GM21528 (cell line): ENCODE results near the gene LIN28B.
"Not testable (repeated sequence)": the region's sequence is repeated elsewhere in the genome, so short reads cannot be mapped to it uniquely, and the experiment has no call there.

Experiments used
- ATAC-seq: cut with Tn5 transposase; IDR thresholded peaks from one replicate; pipeline ENCODE4 v1.9.1; 2021; ENCODE audit warnings: mild to moderate bottlenecking, moderate library complexity; ENCODE audit not compliant: unreplicated experiment, low FRiP score

Gene LIN28B

GRCh38 chr6:105005451-105005850 lies 48.5 kb downstream of the LIN28B start:
- ATAC-seq = no peak

GRCh38 chr6:105013459-105013858 lies 56.6 kb downstream of the LIN28B start:
- ATAC-seq = not testable (repeated sequence)

GRCh38 chr6:105014448-105014847 lies 57.5 kb downstream of the LIN28B start:
- ATAC-seq = no peak

- no peak for ATAC-seq
Measured at GRCh38 chr6:105014954-105015353, 58.0 kb downstream of the LIN28B start.

GRCh38 chr6:105015482-105015881 lies 58.6 kb downstream of the LIN28B start:
- ATAC-seq = no peak

- no peak for ATAC-seq
Measured at GRCh38 chr6:105019285-105019684, 62.4 kb downstream of the LIN28B start.

- ATAC-seq = no peak
Measured at GRCh38 chr6:105021399-105021798, 64.5 kb downstream of the LIN28B start.

GRCh38 chr6:105022416-105022815 lies 65.5 kb downstream of the LIN28B start:
- no peak for ATAC-seq

- ATAC-seq = no peak
Measured at GRCh38 chr6:105024803-105025202, 67.9 kb downstream of the LIN28B start.

GRCh38 chr6:105028898-105029297 lies 72.0 kb downstream of the LIN28B start:
- no peak for ATAC-seq

GRCh38 chr6:105029581-105029980 lies 72.7 kb downstream of the LIN28B start:
- ATAC-seq = no peak

- no peak for ATAC-seq
Measured at GRCh38 chr6:105034470-105034869, 77.6 kb downstream of the LIN28B start.

GRCh38 chr6:105035299-105035698 lies 78.4 kb downstream of the LIN28B start:
- no peak for ATAC-seq

- ATAC-seq = no peak
Measured at GRCh38 chr6:105036351-105036750, 79.4 kb downstream of the LIN28B start.

GRCh38 chr6:105038259-105038658 lies 81.4 kb downstream of the LIN28B start:
- ATAC-seq = no peak

GRCh38 chr6:105041880-105042279 lies 85.0 kb downstream of the LIN28B start:
- no peak for ATAC-seq

GRCh38 chr6:105042648-105043047 lies 85.7 kb downstream of the LIN28B start:
- no peak for ATAC-seq

- ATAC-seq = no peak
Measured at GRCh38 chr6:105043979-105044378, 87.1 kb downstream of the LIN28B start.

- ATAC-seq = no peak
Measured at GRCh38 chr6:105045526-105045925, 88.6 kb downstream of the LIN28B start.

- ATAC-seq = no peak
Measured at GRCh38 chr6:105051941-105052471, 95.1 kb downstream of the LIN28B start.

GRCh38 chr6:105056646-105057045 lies 99.7 kb downstream of the LIN28B start:
- no peak for ATAC-seq

GRCh38 chr6:105057160-105057559 lies 100.3 kb downstream of the LIN28B start:
- no peak for ATAC-seq

- no peak for ATAC-seq
Measured at GRCh38 chr6:105058316-105058715, 101.4 kb downstream of the LIN28B start.
